HG02870 (cell line): Measurements from ENCODE around the gene CABLES1.

Experiments
- ATAC-seq: cut with Tn5 transposase; IDR thresholded peaks from one replicate; pipeline ENCODE4 v1.9.1; 2021; ENCODE audit warnings: mild to moderate bottlenecking, moderate library complexity; ENCODE audit not compliant: unreplicated experiment

The CABLES1 gene

GRCh38 chr18:23189768-23190661 is 54.7 kb downstream of the CABLES1 start:
- no peak for ATAC-seq

- no peak for ATAC-seq
Observed at GRCh38 chr18:23191232-23191631, 55.9 kb downstream of the CABLES1 start.

- no peak for ATAC-seq
Observed at GRCh38 chr18:23193742-23194141, 58.5 kb downstream of the CABLES1 start.

GRCh38 chr18:23194155-23194996 is 59.1 kb downstream of the CABLES1 start:
- no peak for ATAC-seq

GRCh38 chr18:23194997-23195957 is 60.0 kb downstream of the CABLES1 start:
- ATAC-seq: no peak

- ATAC-seq: no peak
Observed at GRCh38 chr18:23196119-23197007, 61.1 kb downstream of the CABLES1 start.

GRCh38 chr18:23198217-23198845 is 63.0 kb downstream of the CABLES1 start:
- ATAC-seq: no peak

- ATAC-seq: no peak
Observed at GRCh38 chr18:23200756-23201155, 65.5 kb downstream of the CABLES1 start.

GRCh38 chr18:23201741-23202140 is 66.5 kb downstream of the CABLES1 start:
- ATAC-seq: no peak

GRCh38 chr18:23203891-23204432 is 68.7 kb downstream of the CABLES1 start:
- no peak for ATAC-seq

- no peak for ATAC-seq
Observed at GRCh38 chr18:23204589-23205235, 69.4 kb downstream of the CABLES1 start.

- no peak for ATAC-seq
Observed at GRCh38 chr18:23205980-23206379, 70.7 kb downstream of the CABLES1 start.

GRCh38 chr18:23207191-23207955 is 72.1 kb downstream of the CABLES1 start:
- ATAC-seq: no peak

GRCh38 chr18:23207994-23208393 is 72.7 kb downstream of the CABLES1 start:
- ATAC-seq: no peak

- no peak for ATAC-seq
Observed at GRCh38 chr18:23208600-23208999, 73.3 kb downstream of the CABLES1 start.

- ATAC-seq: no peak
Observed at GRCh38 chr18:23209031-23209430, 73.7 kb downstream of the CABLES1 start.

GRCh38 chr18:23209796-23210195 is 74.5 kb downstream of the CABLES1 start:
- ATAC-seq: no peak

- ATAC-seq: no peak
Observed at GRCh38 chr18:23210526-23210925, 75.2 kb downstream of the CABLES1 start.
